Mesenteric fat pad (tissue), 1 donor: ENCODE results near the gene CRNKL1. TPM values are rescaled to one million over a fixed set of nuclear protein-coding genes. Genes with fewer than 3 reads are reported as not detected.
"Not testable (repeated sequence)": the region's sequence is repeated elsewhere in the genome, so short reads cannot be mapped to it uniquely, and the experiment has no call there.

Experiments
- DNase-seq: peaks from one replicate; pipeline ENCODE4 v3.0.0-alpha.2; 2020; ENCODE audit warnings: low spot score
- total RNA-seq: library from RNA; stranded (reverse); fragmentation: NEBNext Ultra II Directional; extraction: Animal tissue kit (Norgen Biotek cat#: 25700); gene quantifications from one replicate; pipeline ENCODE4 v1.2.1, GENCODE V29; 2021
- donor health status: DM: yes; HTN: yes; CAD: no.

Gene CRNKL1
- total RNA-seq, 1 donor from 2014 or later, result 13.7 TPM

DNA sequence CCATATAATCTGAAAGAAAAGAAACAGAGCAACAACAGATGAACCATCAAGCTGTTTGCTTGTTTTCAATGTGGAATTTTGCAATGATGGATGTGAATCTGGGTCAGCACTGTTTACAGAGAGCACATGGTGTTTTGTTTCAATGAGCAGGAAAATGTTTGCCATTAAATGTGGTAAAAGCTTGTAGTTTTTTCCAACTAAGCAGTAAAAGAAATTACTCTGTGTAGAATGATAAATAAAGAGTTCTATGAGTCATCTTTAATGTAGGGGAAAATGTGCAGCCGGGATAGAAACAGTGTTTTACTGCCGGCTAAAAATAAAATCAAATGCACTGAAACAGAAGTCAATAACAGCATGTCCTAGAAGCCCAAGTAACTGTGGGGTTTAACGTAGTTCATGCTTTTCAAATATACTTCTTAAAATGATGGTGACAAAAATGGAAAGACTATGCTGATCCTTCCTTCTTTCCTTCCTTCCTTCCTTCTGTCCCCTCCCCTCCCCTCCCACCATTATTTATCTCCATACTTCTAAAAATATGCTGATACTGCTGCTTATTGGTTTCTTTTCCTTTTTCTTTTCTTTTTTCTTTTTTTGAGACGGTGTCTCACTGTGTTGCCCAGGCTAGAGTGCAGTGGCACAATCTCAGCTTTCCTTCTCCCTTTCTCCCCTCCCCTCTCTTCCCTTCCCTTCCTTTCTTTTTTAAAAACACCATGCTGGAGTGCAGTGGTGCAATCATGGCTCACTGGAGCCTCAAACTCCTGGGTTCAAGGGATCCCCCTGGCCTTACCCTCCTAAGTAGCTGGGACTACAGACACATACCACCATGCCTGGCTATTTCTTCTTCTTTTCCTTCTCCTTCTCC is 41.4 kb downstream of the CRNKL1 start:
- no peak for DNase-seq

DNA sequence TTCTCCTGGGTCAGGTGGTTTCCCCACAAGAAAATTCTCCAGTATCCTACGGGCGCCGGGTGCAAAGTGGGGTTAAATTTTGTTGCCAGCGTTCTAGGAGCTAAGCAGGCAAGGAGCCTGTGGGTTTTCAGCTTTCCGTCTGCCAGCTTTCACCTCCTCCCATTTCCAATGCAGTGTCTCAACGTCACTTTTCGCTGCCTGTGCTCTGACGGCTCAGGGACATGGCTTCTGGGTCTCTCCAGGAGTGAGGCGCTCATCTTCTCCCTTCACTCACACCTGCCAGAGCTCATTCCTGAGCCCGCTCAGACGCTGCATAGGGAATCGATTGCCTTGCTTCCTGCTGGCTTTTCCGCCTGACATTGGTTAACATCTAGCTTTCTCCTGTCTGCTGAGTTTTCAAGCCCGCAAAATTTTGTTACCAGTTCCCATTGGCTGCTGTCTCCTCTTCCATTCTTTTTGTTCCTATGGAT is 42.4 kb downstream of the CRNKL1 start:
- DNase-seq, result no peak

DNA sequence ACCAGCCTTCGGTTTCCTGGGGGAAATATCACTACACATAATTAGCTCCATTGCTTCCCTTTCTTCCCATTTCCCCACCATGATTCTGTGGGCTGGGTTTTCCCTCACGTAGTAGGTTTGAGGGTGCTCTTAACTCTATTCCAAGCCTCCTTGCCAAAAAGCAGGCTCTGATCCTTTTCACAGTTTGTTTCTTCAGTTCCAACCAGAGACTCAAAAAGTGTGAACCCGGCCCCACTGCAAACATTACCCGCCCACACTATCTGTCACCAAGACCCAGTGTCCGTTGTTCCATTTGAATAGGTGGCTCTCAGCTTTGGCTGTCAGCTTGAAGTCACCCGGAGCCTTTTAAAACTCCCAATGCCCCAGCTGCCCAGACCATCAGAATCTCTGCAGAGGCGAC is 46.9 kb downstream of the CRNKL1 start:
- DNase-seq, result no peak

DNA sequence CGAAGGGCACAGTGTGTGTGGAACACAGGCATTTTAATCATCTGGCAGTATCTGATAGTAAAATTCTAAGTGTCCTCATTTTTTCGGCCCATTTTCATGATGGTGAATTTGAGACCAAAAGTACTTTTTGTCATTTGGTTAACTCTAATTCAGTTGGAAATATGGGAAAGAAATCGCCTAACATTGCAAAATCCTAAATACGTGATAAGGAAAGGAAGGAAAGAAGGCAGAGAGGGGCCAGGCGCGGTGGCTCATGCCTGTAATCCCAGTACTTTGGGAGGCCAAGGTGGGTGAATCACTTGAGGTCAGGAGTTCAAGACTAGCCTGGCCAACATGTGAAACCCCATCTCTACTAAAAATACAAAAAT is 48.3 kb downstream of the CRNKL1 start:
- DNase-seq, result not testable (repeated sequence)

DNA sequence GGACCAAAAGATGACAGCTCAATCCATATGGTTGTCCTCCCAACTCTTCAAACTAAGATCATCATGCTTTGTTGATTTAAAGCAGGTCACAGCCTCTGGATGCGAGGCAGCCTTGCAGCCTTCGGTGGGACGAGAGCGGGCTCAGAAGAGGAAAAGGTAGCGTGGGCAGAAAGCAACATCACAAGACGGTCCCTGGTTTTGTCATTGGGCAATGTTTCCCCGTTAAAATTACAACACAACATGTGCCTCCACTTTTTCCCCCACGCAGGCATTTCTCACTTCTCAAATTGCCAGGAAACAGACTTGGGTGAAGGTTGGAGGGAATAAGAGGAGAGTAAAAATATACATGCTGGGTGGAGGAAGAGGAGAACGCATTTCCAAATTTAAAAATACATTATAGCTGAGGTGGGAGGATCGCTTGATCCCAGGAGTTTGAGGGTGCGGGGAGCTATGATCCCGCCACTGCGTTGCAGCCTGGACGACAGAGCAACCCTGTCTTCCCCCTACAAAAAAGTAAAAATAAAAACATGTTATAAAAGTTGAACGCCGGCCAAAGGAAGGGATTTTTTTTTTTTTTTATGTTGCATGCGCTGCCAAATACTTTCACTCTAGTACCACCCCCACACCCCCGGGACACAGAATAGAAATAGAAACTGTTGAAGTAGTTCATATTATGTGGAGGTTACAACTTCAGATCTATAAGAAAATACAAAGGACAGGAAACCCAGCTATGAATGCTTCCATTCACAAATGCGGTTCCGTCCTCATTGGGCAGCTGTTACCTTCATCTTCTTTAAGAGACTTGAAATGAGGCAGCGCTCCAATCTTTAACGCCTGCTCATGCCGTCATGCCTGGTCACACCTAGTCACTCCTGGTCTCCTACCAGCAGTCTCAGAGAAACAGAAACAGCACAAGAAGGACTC is 49.0 kb downstream of the CRNKL1 start:
- DNase-seq, result no peak

DNA sequence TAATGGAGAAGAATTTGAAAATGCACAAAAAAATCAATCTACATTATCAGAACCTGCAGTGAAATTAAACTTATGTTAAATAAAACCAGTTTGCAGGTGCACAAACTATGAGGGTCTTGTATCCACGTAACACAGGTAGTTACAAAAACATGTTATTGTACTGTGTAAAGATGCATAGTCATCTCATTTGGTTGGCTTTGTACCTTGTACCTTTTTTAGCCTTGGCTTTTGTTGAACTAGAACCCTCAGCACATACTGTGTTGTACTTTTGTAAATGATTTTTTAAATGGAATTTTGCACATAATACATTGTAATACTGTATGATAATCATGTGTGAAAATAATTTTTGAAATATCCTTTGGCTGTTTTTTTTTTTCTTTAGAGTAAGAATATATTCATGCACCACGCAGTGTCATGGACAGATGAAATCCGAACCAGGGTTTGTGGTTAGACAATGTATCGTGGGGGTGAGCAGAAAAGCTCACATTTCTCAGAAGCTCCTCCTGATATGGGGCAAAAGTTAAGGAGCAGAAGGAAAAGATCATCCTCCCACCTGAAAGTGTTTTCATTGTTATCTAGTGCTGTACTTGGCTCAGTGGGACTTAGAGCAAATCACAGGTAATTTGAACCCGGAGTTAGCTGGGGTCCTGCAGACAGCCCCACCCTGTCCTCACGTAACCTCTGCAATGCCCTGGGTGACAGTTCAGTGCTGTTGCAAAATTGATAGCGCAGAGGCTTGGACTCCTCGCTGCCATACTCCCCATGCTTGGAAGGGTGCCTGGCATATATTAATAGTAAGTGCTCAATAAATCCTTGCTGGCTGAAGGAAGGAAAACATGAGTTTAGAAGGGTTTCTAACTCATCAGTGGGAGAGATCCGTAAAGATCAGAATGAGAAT is 49.9 kb downstream of the CRNKL1 start:
- no peak for DNase-seq

DNA sequence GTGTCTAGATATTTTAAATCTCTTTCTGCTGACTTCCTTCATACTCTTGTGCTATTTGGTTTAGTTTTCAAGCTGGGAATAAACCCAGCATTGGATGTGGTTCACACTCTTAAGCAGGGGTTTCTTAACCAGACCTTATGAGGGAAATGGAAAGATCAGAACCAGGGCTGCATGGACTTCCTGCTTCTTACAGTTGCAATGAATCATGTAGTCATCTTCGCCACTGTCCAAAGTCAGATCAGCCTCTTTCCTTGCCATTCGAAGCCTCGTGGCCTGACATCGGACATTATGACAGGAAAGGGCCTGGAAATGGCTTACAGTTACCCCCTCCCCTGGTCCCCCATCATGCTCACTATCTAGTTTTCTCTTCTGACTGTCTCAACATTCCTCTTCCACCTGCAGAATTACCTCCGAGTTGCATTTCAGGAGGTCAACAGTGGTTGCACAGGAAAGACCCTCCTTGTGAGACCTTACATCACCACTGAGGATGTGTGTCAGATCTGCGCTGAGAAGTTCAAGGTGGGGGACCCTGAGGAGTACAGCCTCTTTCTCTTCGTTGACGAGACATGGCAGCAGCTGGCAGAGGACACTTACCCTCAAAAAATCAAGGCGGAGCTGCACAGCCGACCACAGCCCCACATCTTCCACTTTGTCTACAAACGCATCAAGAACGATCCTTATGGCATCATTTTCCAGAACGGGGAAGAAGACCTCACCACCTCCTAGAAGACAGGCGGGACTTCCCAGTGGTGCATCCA is 51.9 kb downstream of the CRNKL1 start:
- no peak for DNase-seq

DNA sequence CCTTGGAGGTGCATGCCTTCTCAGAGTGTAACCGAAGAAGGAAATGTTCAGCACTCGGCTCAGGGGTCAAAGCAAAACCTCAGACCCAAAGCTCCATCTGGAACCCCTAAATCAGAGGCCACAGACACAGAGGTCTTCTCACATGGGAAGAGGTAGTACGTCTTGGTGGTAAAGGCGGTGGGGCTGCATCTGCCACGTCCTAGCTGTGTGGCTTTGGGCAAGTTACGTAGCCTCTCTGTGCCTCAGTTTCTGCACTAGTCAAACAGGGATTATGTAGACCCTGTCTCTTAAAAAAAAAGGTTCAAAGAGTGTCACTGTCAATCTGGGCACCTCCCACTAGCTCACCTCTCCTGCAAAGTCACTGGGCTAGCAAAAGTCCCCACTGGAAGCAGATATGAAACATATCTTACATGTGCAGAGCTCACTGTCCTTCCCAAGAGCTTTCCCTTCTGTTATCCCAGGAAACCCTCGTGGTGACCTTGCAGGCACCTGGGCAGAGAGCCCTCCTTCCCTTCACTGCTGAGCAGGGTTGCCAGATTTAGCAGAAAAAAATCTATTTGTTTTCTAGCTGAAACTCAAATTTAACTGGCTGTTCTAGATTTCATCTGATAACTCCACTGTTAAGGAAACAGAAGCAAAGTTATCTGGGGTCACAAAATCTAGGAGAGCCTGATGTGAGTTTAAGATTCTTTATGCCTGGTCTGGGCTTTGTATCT is 53.1 kb downstream of the CRNKL1 start:
- DNase-seq, result no peak

DNA sequence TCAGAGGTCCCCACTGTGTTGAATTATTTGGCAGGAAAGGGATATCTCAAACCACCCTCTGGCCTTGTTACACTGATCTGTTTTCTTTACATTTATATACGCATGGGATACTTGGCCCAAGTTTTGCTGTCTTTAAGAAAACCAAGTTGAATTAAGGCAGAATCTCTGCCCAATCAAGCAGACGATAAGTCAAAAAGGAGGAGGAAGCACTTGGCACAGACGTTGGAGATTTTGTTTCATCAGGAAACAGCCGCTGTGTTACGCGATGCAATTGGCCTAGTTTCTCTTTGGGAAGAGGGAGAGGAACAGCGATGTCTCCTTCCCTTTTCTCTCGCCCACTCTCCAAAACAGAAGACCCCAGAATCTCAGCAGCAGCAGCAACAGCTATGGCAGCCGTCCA is 55.3 kb downstream of the CRNKL1 start:
- no peak for DNase-seq

DNA sequence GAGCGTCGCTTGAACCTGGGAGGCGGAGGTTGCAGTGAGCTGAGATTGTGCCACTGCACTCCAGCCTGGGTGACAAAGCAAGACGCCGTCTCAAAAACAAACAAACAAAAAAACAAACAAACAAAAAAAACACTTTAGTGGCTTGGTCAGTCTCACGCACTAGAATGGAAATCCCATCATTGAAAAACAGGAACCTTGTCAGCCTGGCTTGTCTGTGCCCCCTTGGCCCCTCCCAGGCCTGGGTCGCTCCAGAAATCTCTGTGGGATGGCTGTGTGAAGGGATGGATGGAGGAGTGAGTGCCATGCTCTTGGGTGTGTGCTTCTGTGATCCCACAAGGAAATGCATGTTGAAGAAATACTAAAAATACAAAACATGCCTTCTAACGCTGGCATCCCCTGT is 56.0 kb downstream of the CRNKL1 start:
- no peak for DNase-seq

DNA sequence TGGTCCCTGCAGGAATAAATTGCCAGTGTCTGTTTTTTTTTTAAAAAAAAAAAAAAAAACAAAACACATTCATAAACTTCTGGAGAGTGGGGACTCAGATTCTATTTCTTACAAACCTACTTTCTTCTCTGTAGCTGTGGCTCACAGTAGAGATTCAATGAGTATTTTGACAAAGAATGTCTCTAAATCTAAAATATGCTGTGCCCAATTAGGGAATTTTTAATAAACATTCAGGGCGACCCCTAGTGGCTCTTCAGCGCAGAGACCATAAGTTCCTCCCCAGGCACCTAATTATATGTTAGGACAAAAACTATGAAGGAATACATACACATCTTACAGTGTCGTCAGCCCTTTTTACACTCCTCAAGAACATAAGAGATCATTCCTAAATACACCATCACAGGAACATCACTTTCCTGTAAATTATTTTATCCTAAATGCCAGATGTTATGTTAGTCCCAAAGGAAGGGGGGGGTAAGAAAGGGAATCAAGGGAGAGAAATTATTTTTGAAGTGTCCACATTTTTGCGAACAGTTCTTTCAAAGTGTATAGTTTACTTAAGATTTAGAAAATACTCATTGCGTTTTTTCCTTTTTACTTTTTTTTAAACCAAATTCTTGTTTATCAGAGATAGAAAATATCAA is 56.9 kb downstream of the CRNKL1 start:
- no peak for DNase-seq

DNA sequence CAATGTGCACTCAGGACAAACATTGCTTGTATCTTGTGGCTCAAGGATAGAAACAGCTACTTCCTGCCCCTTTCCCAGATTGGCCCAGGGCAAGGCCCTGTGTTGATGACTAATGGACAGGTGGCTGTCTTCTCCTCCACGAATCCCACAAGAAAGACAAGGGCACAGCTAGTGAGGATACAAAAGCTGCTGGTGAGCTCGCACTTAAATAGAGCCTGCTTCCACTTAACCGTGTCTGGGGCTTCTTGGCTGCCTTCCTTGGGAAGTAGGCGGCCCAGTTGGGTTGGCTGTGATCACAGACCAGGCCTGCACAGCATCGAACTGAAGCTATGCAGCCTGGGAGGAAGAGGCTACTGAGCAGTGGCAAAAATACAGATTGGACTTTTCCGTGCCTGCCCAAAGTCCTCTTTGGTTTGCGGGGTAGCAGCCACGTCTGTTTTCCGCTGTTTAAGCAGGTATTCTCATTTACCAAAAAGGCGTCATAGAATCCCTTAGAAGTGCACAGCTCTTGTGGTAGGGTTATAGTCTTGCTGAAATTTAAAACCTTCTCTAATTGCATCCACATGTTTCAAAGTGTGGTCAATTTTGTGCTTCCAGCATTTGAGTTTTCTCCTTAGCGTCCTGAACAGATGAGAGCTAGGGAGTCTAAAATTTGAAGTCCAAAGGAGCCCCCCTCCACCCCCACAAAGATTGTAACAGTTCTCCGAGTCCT is 58.2 kb downstream of the CRNKL1 start:
- no peak for DNase-seq

DNA sequence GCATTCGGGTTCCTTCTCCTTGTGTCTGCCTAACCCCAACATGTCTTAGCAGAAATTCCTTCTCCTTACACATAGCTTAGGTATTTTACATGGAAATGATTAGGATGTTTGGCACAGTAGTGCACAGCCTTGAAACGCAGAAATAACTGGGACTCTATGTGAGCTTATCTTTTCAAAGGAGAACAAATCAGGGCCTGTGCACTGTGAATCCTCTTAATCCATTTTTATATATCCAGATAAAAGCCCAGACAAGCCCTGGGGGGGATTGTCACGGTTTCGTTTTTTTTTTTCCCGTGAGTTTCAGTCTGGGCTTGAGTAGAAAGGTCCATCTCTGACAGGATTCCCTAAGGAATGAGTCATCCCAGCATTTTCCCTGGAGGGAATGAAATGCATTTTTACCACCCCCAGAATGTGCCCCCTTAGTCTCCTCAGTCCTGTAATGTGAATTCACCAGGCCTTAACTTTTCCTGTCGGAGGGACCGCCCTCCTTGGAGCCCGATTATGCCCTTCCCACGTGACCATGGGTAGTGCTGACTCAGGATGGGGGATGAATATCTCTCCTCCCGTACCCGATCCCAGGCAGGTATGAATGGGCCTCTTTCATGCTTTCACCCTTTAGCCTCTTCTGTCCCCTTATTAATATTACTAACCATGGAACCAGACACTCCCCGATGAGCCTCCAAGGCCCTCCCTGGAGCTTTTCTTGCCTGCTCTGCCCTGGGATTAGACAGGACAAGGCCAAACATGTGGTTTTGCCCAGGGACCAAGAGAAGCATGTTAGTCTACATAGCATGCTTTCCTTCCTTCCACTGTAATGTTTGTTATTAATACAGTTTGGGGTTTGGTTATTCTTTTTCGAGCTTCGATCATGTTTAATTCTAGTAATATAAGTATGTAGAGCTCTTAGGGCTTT is 59.0 kb downstream of the CRNKL1 start:
- DNase-seq, result no peak

DNA sequence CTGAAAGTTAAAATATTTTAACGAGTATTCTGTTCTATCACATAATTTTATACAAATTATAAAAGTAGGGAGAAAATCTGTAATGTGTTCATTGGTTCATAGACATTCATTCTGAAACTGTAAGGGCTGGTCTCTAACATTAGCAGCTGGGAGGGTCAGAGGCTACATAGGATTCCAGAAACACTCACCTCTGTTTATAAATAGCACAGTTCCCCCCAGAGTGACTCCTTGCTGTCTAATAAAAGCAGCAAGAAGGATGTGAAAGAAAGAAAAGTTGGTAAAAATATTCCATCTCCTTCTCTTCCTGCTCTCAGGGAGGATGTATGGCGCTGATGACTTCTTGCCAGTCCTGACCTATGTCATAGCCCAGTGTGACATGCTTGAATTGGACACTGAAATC is 60.4 kb downstream of the CRNKL1 start:
- DNase-seq, result no peak

DNA sequence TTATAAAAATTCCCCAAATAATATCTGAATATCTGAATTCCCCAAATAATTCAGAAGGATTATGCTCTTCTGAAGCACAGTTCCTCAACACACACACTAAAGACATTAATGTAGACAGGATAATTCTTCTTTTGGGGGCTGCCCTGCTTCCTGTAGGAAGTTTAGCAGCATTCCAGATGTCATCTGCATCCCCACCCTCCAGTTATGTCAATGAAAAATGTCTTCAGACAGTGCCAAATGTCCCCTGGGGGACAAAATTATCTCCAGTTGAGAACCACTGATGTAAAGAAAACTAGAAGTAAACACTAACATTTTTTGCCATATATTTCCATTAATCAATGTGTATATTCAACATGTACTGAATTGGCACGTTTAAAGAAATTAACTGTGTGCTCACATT is 61.0 kb downstream of the CRNKL1 start:
- DNase-seq, result no peak

DNA sequence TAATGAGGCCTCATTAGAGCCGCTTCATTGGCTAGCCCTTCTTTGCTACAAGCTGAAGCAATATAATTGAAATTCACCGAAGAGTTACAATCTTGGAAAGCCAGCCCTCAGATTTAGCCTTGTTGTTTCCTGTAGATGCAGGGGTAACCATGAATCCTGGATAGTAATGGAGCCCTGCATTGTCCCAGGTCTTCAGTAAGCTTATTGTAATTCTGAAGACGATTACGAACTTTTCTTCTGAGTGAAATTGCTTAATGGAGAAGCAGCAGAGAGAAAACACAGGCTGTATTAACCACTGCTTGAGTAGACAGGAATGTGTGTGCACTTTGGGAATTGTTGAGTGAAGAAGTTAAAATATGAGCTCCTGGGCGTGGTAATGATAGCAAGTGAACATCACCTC is 61.4 kb downstream of the CRNKL1 start:
- no peak for DNase-seq

DNA sequence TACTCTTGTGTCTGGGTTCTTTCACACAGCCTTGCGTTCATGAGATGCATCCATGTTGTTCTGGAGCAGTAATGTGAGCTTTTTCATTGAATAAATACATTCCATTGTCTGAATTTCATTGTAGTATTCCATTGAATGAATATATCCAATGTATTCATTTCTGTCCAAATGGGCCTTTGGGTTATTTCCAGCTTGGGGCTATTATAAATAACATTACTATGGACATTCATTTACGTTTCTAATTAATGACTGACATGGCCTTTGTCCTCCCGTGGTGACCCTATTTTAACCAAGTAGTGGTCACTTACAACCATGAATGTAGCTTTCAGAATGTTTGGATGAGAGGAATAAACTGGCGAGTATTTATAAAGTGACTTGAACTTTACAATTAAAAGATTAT is 65.2 kb downstream of the CRNKL1 start:
- DNase-seq, result no peak

DNA sequence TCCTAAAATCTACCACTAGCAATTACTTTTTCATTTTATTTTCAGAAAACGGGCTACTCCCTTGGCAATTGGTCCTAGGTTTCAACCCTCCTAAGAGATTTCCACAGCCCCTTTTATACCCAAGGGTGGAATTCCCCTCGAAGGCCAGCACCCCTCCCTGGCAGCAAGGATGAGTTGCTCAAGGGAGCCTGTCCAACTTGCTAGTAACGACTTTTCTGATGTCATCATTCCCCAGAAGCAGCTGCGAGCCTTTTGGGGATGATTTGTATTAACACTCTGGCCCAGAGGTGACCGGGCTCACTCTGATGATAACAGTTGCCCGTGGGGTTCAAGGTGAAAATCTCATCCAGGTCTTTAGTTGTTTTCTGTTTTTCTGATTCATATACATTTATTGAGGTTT is 65.8 kb downstream of the CRNKL1 start:
- no peak for DNase-seq
